ENCODE data around the gene ARHGAP29. TPM values are rescaled to one million over a fixed set of nuclear protein-coding genes. Genes with fewer than 3 reads are reported as not detected.

The ARHGAP29 gene
- total RNA-seq, 1 experiment from 2014 or later = 46.7 TPM

DNA sequence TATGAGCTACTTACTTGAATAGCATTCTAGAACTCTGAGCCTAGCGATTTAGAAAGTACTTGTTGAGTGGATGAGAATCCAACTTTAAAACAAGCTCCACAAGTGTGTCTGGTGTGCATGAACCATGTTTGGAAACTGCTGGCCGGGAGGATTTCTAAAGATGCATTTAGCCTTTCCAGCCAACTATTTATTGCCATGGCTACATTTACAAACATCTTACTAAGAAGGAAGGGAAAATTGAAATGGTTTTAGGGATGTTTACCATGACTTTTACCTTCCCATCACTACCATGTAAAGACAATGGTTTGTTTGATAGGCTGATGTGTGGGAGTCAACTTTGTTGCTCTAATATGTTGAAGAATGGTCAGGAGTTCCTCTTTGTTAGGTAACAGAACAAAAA, 37.7 kb upstream of the ARHGAP29 start:
- CTCF ChIA-PET = interaction anchor here (2.9 kb wide), 1 partner anchor 14 kb away, joined by 10 read pairs; no protein-coding TSS in a partner anchor
- H3K27me3 Mint-ChIP-seq (ENCODE audit: insufficient read depth, unreplicated experiment) = no peaks in the 10 kb centered on the region
- no peaks in the 10 kb centered on the region for H3K9me3 Mint-ChIP-seq (ENCODE audit: unreplicated experiment)
- intact Hi-C loops (cut with micrococcal nuclease) = no loop called here
- BruUV-seq (replicated peaks) = no TSS peak
- no peaks in the 10 kb centered on the region for H3K36me3 Mint-ChIP-seq (ENCODE audit: insufficient read depth, unreplicated experiment)
- no peak overlapping the region for H3K27ac Mint-ChIP-seq (ENCODE audit: low read depth, unreplicated experiment)
- no peak for DNase-seq (ENCODE audit: unreplicated experiment)
- H3K4me3 Mint-ChIP-seq (ENCODE audit: unreplicated experiment) = no peak overlapping the region
- POLR2A ChIA-PET = interaction anchor here (0.7 to 1.2 kb wide), 2 partner anchors 25 to 1195 kb away, joined by 3 read pairs; no protein-coding TSS in a partner anchor
- peaks cover 14% of the 10 kb centered on the region for H3K4me1 Mint-ChIP-seq (ENCODE audit: insufficient read depth, unreplicated experiment)
- TF ChIP-seq, protein P1, sequence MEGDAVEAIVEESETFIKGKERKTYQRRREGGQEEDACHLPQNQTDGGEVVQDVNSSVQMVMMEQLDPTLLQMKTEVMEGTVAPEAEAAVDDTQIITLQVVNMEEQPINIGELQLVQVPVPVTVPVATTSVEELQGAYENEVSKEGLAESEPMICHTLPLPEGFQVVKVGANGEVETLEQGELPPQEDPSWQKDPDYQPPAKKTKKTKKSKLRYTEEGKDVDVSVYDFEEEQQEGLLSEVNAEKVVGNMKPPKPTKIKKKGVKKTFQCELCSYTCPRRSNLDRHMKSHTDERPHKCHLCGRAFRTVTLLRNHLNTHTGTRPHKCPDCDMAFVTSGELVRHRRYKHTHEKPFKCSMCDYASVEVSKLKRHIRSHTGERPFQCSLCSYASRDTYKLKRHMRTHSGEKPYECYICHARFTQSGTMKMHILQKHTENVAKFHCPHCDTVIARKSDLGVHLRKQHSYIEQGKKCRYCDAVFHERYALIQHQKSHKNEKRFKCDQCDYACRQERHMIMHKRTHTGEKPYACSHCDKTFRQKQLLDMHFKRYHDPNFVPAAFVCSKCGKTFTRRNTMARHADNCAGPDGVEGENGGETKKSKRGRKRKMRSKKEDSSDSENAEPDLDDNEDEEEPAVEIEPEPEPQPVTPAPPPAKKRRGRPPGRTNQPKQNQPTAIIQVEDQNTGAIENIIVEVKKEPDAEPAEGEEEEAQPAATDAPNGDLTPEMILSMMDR (IDR thresholded peaks at IDR 0.05; ENCODE audit: unreplicated experiment) = no peak

DNA sequence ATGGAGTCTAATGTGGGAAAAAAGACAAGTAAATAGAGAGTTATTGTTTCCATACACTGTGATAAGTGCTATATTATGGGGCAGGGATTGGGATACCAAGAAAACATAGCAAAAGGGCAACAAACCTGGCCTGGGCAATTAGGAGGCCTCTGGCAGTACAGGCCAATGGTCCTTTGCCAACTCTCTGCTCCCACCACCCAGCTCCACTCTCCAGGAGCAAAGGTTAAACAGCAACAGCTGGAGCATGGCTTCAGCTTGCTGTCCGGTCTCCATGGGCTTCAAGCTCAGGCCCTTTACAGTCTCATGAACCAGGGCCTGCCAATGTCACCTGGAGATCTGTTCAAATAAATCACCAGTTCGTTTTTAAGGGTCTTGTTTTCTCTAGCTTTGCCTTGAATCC, 37.2 kb upstream of the ARHGAP29 start:
- Mint-ChIP-seq H3K36me3 (ENCODE audit: insufficient read depth, unreplicated experiment) (no peaks in the 10 kb centered on the region), H3K9me3 (ENCODE audit: unreplicated experiment) (no peaks in the 10 kb centered on the region), H3K27me3 (ENCODE audit: insufficient read depth, unreplicated experiment) (no peaks in the 10 kb centered on the region), H3K27ac (ENCODE audit: low read depth, unreplicated experiment) (no peak overlapping the region), H3K4me3 (ENCODE audit: unreplicated experiment) (no peak overlapping the region), H3K4me1 (ENCODE audit: insufficient read depth, unreplicated experiment) (peaks cover 15% of the 10 kb centered on the region)
- intact Hi-C loops (cut with micrococcal nuclease) = no loop called here
- TF ChIP-seq, protein P1 (IDR thresholded peaks at IDR 0.05; ENCODE audit: unreplicated experiment) = no peak
- ChIA-PET CTCF (interaction anchor here (1.3 to 2.9 kb wide), 2 partner anchors 14 to 17 kb away, joined by 3 to 10 read pairs; no protein-coding TSS in a partner anchor), POLR2A (interaction anchor here (0.7 to 1.3 kb wide), 2 partner anchors 26 to 1194 kb away, joined by 3 to 4 read pairs; no protein-coding TSS in a partner anchor)
- no peak for DNase-seq (ENCODE audit: unreplicated experiment)
- no TSS peak for BruUV-seq (replicated peaks)

DNA sequence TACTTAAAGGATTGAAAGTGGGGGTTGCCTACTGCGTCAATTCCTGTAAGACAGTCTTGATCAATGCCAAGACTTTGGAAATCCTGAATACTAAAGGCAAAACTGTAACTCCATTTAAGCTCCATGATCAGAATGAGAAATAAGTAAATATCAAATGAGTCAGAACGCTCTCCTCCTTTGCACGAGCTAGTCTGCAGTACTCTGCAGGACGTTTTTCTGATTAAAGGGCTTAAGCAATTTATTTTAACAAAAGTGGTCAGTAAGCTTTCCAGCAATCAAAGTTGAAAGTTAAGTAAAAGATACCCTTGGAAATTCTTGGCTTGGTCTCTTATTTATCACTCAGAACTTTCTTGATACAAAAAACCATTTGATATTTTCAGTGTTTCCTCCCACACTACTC, 35.7 kb upstream of the ARHGAP29 start:
- Mint-ChIP-seq H3K4me3 (ENCODE audit: unreplicated experiment) (no peak overlapping the region), H3K27ac (ENCODE audit: low read depth, unreplicated experiment) (peak overlapping the region; percentile 37), H3K27me3 (ENCODE audit: insufficient read depth, unreplicated experiment) (no peaks in the 10 kb centered on the region), H3K36me3 (ENCODE audit: insufficient read depth, unreplicated experiment) (no peaks in the 10 kb centered on the region), H3K9me3 (ENCODE audit: unreplicated experiment) (no peaks in the 10 kb centered on the region), H3K4me1 (ENCODE audit: insufficient read depth, unreplicated experiment) (peaks cover 15% of the 10 kb centered on the region)
- no TSS peak for BruUV-seq (replicated peaks)
- ChIA-PET POLR2A (interaction anchor here (0.7 to 1.3 kb wide), 3 partner anchors 10 to 293 kb away, joined by 3 to 4 read pairs (median 3); no protein-coding TSS in a partner anchor), CTCF (no interaction called here)
- no peak for DNase-seq (ENCODE audit: unreplicated experiment)
- TF ChIP-seq, protein P1 (IDR thresholded peaks at IDR 0.05; ENCODE audit: unreplicated experiment) = no peak
- intact Hi-C loops (cut with micrococcal nuclease) = no loop called here

DNA sequence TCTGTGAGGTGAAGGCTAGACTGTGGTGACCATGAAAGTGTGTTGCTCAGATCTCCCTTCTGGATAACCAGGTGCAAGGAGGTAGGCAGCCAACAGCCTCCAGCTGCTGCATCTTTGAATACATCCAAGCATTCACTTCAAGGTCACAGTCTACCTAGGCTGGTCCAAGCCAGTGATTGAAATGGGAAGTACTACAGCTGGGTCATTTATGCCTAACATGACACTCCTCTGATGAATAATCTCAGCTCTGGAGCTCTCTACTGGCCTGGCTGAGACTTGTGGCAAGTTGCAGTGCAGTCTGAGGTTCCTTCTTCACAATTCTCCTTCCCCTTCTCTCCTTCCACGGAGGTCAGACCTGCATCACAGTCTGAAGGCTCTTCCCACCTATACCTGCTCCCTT, 35.0 kb upstream of the ARHGAP29 start:
- TF ChIP-seq, protein P1 (IDR thresholded peaks at IDR 0.05; ENCODE audit: unreplicated experiment) = no peak
- ChIA-PET CTCF (interaction anchor here (2.4 kb wide), 1 partner anchor 233 kb away, joined by 8 read pairs; no protein-coding TSS in a partner anchor), POLR2A (interaction anchor here (0.6 to 1.8 kb wide), 2 partner anchors 11 to 35 kb away, joined by 3 to 5 read pairs; partner anchors contain the start of gene ARHGAP29)
- Mint-ChIP-seq H3K4me1 (ENCODE audit: insufficient read depth, unreplicated experiment) (peaks cover 15% of the 10 kb centered on the region), H3K9me3 (ENCODE audit: unreplicated experiment) (no peaks in the 10 kb centered on the region), H3K27me3 (ENCODE audit: insufficient read depth, unreplicated experiment) (no peaks in the 10 kb centered on the region), H3K4me3 (ENCODE audit: unreplicated experiment) (no peak overlapping the region), H3K27ac (ENCODE audit: low read depth, unreplicated experiment) (peak overlapping the region; percentile 37), H3K36me3 (ENCODE audit: insufficient read depth, unreplicated experiment) (no peaks in the 10 kb centered on the region)
- intact Hi-C loops (cut with micrococcal nuclease) = no loop called here
- DNase-seq (ENCODE audit: unreplicated experiment) = no peak
- no TSS peak for BruUV-seq (replicated peaks)
